GM19324 (cell line): ENCODE measurements around the gene FAM8A1.
"Not testable (repeated sequence)": the region's sequence is repeated elsewhere in the genome, so short reads cannot be mapped to it uniquely, and the experiment has no call there.

Source experiments
- ATAC-seq: cut with Tn5 transposase; IDR thresholded peaks from one replicate; pipeline ENCODE4 v1.9.1; 2021; ENCODE audit warnings: mild to moderate bottlenecking, moderate library complexity; ENCODE audit not compliant: unreplicated experiment, low FRiP score

FAM8A1 gene, protein sequence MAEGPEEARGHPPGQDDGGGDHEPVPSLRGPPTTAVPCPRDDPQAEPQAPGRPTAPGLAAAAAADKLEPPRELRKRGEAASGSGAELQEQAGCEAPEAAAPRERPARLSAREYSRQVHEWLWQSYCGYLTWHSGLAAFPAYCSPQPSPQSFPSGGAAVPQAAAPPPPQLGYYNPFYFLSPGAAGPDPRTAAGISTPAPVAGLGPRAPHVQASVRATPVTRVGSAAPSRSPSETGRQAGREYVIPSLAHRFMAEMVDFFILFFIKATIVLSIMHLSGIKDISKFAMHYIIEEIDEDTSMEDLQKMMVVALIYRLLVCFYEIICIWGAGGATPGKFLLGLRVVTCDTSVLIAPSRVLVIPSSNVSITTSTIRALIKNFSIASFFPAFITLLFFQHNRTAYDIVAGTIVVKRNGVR

DNA sequence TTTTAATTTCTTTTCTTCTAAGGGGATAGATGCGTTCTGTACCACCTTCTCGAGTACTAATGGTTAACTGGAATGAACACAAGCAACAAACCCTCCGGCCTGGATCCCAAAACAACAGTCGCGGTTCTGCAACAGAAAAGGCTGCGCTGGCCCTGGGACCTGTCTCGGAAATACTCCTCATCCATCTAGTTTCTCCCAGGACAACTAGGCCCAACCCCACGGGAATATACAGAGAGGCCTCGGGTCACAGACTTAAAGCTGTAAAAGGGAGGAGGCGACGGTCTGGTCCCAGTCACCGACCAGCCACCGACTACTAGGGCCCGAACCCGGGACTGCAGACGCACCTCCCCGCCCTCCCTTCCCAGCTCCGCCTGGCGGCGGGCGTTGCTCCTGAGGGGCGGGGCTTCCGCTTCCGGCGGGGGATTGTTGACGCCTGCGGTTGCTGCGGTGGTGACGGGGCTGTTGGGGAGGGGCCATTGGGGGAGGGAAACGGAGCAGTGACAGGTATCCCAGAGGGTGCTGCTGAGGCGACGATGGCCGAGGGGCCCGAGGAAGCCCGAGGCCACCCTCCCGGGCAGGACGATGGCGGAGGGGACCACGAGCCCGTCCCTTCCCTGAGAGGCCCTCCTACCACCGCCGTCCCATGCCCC, at the start of gene FAM8A1:
Gene FAM8A1, plus strand, starts transcription at position 426 of the 650 bp plus-strand sequence. Its CDS starts 108 bp downstream, at position 534.
- peak; percentile 96 for ATAC-seq

DNA sequence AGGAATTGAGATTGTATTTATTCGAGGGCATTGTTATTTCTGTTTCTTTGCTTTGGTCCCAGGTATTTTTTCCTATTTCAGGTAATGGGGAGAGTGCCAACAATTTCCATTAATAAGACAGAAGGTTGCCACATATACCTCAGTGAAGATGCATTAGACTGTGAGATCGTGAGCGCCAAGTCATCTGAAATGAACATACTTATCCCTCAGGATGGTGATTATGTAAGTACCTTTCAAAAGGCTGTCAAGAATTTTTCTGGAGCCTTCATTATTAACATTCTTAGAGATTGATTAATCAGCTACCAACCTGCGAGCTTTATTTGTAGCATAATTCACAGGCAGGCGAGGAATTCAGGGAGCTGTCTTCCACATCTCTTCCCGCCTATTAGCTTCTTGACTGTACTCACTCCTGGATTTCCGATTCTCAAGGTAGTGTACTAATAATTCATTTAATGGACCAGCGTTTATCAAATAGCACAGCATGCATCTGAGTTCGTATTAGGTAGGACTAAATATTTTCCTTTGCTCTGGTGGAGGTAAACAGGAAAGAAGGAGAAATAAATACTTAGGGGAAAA, 48.6 kb upstream of the FAM8A1 start:
- no peak for ATAC-seq

DNA sequence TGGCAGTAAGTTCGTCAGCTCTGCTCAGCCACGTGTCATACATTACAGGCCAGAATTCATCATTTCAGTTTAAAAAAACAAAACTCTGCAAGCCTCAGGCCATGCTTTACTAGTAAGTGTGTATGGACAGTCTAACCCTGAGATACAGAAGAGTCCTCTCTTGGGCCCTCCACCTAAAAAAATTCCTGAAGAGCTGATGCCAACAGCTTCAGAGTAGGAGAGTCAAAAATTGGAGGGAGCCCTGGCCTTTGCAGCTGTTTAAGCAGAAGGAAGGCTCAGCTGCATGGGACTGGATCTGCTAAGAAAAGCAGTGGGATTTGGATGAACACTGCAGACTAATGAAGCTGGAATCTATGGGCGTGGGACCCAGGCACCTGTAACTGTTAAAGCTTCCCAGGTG, 47.2 kb upstream of the FAM8A1 start:
- no peak for ATAC-seq

DNA sequence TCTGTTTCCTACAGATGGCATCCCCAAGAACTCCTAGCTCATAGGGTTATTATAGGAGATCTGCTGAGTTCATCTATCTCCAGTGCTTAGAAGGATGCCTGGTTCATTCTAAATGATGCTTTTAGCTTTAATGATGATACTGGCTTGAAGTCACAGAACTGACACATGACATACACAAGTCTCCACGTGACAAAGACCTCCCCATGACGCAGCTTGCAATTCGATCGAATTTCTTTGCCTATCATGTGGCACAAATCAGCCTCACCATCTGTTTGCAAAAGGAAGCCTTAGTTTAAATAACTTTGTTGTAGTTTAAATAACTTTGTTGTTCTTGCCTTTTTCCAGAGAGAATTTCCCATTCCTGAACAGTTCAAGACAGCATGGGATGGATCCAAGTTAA, 44.1 kb upstream of the FAM8A1 start:
- no peak for ATAC-seq

DNA sequence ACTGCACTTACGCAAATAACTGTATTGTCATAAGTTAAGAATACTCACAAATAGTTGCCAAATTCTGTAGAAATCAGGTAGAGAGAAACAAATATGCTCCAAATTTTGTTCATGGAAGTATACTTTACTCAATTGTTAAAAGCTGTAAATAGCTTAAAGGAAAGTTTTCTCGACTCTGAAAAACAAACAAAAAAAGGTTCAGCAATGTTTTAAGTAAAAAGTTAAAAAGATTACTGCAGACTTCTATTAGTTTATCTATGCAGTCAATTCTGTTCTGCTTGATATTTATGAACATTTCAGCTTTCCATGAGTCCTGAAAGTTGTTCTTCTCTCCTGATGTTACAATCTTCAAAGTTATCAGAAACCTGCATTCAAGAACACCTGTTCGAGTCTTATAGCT, 37.5 kb upstream of the FAM8A1 start:
- no peak for ATAC-seq

DNA sequence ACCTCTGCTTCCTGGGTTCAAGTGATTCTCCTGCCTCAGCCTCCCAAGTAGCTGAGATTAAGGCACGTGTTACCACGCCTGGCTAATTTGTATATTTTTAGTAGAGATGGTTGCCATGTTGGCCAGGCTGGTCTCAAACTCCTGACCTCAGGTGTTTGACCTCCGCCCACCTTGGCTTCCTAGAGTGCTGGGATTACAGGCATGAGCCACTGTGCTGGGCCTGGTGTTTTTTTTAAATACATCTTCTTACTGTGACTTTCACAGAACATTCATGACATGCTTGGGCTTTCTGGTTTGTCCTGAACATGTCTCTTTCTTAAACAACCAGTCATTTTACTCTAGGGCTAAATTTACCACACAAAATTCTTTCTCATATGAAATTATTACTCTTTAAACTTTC, 34.7 kb upstream of the FAM8A1 start:
- no peak for ATAC-seq

DNA sequence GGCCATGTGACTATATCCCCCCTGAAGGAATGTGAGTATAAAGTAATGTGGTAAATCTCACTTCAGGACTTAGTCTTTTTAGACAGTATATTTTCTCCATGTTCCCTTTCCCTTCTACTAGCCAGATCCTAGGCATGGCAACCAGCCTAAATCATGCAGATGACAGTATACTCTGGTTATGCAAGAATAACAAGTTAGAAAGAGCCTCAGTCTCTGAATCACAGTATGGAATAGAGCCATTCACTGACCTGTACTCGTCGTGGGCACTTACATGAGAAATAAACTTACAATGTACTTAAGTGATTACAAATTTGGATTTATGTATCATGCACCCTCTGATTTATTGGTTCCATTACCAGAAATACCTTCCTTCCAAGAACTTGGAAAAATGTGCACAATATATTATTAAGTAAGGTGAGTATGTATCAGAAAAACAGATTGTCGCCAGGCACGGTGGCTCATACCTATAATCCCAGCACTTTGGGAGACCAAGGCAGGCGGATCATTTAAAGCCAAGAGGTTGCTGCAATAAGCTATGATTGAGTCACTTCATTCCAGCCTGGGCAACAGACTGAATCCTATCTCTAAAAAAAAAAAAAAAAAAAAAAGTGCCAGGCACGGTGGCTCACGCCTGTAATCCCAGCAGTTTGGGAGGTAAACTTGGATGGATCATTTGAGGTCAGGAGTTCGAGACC, 25.1 kb upstream of the FAM8A1 start:
- no peak for ATAC-seq

DNA sequence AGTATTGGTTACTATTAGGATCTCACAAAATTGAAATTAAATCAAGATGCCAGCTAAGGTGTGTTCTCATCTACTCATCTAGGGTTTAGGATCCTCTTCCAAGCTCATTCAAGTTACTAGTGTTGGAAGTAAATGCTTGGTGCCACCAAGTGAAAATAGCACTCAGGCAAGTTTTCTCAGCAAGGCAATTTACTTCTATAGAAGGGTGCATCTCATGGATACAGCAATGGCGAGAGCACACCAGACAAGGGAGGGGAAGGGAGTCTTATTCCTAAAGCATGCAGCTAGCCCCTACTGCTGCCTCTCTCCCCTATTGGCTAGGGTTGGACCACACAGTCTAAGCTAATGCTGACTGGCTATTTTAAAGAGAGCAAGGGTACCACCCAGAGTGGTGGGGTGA, 23.0 kb upstream of the FAM8A1 start:
- no peak for ATAC-seq

DNA sequence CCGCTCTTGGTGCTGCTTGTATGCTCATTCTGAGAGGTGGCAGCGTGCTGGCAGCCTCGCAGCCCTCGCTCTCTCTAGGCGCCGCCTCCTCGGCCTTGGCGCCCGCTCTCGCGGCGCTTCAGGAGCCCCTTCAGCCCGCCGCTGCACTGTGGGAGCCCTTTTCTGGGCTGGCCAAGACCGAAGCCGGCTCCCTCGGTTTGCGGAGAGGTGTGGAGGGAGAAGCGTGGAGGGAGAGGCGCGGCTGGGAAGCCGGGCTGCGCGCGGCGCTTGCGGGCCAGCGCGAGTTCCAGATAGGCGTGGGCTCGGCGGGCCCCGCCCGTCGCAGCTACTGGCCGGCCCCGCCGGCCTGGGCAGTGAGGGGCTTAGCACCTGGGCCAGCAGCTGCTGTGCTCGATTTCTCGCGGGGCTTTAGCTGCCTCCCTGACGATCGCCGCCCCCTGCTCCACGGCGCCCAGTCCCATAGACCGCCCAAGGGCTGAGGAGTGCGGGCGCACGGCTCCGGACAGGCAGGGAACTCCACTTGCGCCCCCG, 19.5 kb upstream of the FAM8A1 start:
- no peak for ATAC-seq

DNA sequence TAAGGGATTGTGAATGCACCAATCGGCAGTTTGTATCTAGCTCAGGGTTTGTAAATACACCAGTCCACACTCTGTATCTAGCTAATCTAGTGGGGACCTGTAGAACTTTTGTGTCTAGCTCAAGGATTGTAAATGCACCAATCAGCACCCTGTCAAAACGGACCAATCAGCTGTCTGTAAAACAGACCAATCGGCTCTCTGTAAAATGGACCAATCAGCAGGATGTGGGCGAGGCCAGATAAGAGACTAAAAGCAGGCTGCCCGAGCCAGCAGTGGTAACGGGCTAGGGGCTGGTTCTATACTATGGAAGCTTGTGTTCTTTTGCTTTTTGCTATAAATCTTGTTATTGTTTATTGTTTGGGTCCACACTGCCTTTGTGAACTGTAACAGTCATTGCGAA, 18.8 kb upstream of the FAM8A1 start:
- not testable (repeated sequence) for ATAC-seq

DNA sequence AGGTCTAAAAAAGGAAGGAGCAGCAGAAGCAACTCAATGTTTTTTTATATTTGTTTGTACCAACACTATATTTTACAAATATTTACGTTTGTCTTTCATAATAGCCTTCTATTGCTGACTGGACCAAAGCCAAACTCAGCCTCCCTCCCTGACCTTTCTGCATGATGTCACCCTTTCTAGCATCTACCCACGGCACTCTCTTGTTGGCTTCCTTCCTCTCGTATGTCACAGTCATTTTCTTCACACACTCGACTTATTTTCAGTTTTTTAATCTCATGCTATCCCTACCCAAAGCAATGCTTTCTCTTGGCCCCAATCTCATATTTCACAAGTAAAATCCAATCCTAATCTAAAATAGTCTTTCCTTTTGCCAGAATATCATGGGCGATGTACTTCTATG, 16.3 kb upstream of the FAM8A1 start:
- no peak for ATAC-seq

DNA sequence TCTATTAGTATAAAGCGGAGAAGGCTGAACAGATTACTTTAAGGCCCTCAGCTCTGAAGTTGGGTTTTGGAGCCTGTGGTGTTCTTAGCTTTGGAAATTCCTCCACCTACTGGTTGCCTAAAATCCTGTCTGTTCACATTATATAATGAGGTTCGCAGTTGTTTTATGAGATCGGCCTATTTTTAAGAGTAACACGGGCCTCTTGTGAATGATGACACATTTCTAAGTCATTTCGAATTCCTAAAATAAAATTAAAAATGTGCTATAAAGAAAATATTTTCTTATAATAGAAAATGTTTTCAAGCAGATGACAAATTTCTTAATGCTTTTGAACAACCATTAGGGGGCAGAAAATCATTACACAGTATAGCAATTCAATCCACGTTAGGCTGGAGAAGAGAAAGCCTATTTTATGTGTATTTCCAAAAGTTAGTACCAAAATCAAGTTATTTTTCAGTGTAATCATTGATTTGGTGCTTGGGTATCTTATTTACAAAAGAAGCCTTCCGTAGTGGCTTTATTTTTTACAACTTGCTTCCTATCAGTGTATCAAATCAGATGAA, 15.8 kb upstream of the FAM8A1 start:
- no peak for ATAC-seq

DNA sequence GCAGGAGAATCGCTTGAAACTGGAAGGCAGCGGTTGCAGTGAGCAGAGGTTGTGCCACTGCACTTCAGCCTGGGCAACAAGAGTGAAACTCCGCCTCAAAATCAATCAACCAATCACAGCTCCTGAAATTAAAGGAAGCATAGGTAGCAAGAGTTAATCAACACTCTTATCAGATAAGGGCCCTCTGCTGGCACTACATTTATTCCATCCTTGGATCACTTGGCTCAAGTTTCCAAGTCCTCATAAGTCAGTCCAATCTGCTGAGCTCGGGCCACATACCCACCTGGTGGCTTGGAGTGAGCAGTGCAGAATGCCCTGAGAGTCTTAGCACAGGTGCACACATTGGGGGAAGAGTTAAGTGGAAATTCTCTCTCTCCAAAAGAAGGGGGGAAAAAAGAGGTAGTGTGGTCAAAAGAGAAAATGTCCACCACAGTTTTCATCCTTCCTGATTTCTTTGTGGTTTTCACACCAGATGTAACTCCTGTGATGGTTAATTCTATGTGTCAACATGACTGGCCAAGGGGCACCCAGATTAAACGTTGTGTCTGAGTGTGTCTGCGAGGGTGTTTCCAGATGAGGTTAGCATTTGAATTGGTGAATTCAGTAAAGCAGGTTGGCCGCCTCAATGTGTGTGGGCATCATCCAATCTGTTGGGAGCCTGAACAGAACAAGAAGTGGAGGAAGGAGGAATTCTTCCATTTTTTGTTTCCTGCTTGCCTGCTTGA, 14.2 kb upstream of the FAM8A1 start:
- no peak for ATAC-seq

DNA sequence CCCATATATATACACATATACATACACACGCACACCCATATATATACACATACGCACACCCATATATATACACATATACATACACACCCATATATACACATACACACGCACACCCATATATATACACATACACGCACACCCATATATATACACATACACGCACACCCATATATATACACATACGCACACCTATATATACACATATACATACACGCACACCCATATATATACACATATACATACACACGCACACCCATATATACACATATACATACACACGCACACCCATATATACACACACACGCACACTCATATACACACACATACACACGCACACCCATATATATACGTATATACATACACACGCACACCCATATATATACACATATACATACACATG, 13.5 kb upstream of the FAM8A1 start:
- not testable (repeated sequence) for ATAC-seq

DNA sequence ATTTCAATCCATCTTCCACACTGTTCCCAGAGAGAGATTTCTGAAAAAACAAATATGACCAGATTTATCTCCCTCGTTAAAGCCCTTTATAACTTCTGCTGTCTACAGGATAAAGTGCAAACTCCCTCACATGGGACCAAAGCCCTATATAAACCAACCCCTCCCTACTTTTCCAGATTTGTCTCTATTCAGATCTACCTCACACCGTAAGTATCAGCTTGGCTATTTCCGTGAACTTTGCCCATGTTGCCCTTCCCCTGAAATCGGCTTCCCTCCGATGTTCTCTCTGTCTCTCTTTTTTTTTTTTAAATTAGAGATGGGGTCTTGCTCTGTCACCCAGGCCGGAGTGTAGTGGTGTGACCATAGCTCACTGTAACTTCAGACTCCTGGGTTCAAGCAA, 12.1 kb upstream of the FAM8A1 start:
- ATAC-seq, result no peak

DNA sequence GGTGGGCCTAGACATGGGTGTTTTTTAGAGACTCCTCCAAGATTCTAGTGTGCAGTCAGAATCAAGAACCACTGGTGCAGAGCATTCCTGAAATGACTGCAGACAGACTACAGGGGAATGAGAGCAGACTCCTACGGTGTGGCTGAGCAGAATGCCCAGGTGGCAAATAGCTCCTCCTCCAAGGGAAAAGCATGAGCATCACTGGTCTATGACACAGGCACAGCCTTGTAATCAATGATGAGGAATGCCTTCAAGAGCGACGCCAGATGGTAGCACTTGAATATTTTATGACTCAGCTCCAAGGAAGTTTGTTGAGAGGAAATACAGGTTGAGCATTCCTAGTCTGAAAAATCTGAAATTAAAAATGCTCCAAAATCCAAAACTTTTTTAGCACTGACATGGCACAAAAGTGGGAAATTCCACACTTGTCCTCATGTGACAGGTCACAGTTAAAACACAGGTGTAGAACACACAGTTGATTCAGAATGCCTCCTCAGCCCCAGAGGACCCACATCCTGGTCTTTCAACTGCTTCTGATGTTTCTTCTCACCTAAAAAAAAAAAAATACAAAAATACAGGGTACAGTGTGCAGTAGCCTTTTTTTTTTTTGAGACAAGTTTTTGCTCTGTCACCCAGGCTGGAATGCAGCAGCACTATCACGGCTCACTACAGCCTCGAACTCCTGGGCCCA, 10.6 kb upstream of the FAM8A1 start:
- ATAC-seq, result no peak

DNA sequence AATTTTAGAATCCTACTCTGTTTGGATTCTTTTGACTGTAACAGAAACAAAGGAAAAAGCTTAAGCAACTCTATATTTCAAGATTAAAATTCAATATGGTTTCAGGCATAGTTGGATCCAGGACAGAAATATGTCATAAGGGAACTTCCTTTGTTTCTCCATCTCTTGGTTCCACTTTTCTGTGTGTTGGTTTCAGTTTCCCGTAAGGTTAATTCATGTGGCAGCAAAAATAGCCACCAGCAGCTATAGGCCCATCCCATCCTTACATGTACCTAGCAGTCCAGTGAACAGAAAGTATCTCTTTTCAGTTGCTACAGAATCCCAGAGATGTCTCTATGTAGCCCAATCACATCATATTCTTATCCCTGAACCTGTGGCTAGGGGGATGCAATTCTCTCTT, 8.8 kb upstream of the FAM8A1 start:
- ATAC-seq, result no peak

DNA sequence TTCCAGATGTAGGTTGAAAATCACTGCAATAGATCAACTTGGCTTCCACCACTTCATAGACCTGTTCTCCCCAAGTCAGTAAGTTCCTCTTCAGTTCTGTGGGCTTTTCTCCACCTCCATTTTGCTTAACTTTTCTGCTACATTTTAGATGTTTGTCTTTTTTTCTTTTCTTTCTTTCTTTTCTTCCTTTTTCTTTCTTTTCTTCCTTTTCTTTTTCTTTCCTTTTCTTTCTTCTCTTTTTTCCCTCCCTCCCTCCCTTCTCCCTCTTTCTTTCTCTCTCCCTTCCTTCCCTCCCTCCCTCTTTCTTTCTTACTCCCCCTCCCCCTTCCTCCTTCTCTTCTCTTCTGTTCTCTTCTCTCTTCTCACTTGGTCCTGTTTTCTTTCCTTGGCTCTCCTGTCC, 6.9 kb upstream of the FAM8A1 start:
- no peak for ATAC-seq

DNA sequence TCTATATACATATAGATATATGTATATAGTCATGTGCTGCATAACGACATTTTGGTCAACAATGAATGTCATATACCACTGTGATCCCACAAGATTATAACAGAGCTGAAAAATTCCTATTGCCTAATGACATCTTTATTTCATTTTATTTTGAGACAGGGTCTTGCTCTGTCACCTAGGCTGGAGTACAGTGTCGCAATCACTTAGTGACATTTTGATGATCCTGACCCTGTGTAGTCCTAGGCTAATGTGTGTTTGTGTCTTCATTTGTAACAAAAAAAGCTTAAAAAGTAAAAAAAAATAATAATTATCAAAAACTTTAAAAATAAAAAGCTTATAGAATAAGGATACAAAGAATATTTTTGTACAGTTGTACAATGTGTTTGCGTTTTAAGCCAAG, 4.0 kb upstream of the FAM8A1 start:
- no peak for ATAC-seq
